HEK293 (cell line): Measurements from ENCODE around the gene PRSS3.
"Not testable (repeated sequence)": the region's sequence is repeated elsewhere in the genome, so short reads cannot be mapped to it uniquely, and the experiment has no call there.

ENCODE experiments used
- CTCF ChIP-seq: fragments of 450-650 bp; formaldehyde crosslinking; IDR thresholded peaks from 2 replicates; pipeline ENCODE4 v1.5.1; 2016; ENCODE audit warnings: missing biosample characterization, missing genetic modification characterization
- IKZF3 ChIP-seq: fragments of 450-650 bp; IDR thresholded peaks from 2 replicates; pipeline ENCODE4 v1.5.0; 2018; ENCODE audit warnings: missing biosample characterization, mild to moderate bottlenecking, missing genetic modification characterization, moderate library complexity
- MEIS1 ChIP-seq: sonication (generic); formaldehyde crosslinking; IDR thresholded peaks from 2 replicates; pipeline ENCODE4 v1.8.1; 2022; ENCODE audit warnings: missing genetic modification reagents, mild to moderate bottlenecking, borderline replicate concordance
- SETDB1 ChIP-seq: IDR thresholded peaks from one replicate; pipeline ENCODE4 v1.6.1; 2017; ENCODE audit warnings: mild to moderate bottlenecking, low read length, moderate library complexity, mixed read lengths; ENCODE audit not compliant: insufficient read length
- SP7 ChIP-seq: fragments of 450-650 bp; formaldehyde crosslinking; IDR thresholded peaks from 2 replicates; pipeline ENCODE4 v1.5.1; 2016; ENCODE audit warnings: missing biosample characterization, missing genetic modification characterization
- ZBTB49 ChIP-seq: fragments of 450-650 bp; formaldehyde crosslinking; IDR thresholded peaks from 2 replicates; pipeline ENCODE4 v1.5.1; 2016; ENCODE audit warnings: missing biosample characterization, missing genetic modification characterization, low read depth
- ZNF174 ChIP-seq: fragments of 450-650 bp; formaldehyde crosslinking; IDR thresholded peaks from 2 replicates; pipeline ENCODE4 v1.5.0; 2017; ENCODE audit warnings: missing biosample characterization, mild to moderate bottlenecking, missing genetic modification characterization
- ZNF274 ChIP-seq, 2 experiments: fragments of 200-500 bp in 1 of 2; fragments of 450-650 bp in 1 of 2; sonication (Bioruptor generic) in 1 of 2; formaldehyde crosslinking in 1 of 2; IDR thresholded peaks; 2 replicates each; pipeline versions ENCODE4 v1.5.1 to v1.6.1; 2014 to 2016; ENCODE audit warnings: borderline replicate concordance in 1 of 2, inconsistent platforms in 1 of 2, low read length in 1 of 2, missing biosample characterization in 1 of 2, missing genetic modification characterization in 1 of 2

GRCh38 chr9:33801943-33802500, 6.7 kb downstream of the PRSS3 start:
- not testable (repeated sequence) for TF ChIP-seq IKZF3 (tag by site-specific recombination); CTCF; ZBTB49 (tag by site-specific recombination); ZNF174; SETDB1; ZNF274 (IDR thresholded peaks at IDR 0.05; ENCODE audit: low read length); ZNF274 (tag by site-specific recombination; IDR thresholded peaks at IDR 0.05; ENCODE audit: borderline replicate concordance); MEIS1; SP7
